Renal pelvis (tissue), 4 donors: ENCODE data around the gene MYL6B. TPM values are rescaled to one million over a fixed set of nuclear protein-coding genes. Genes with fewer than 3 reads are reported as not detected.
A peak's percentile ranks its signal among the peaks of the same experiment; 100 is the strongest.

Experiments
- DNase-seq: peaks from one replicate; pipeline ENCODE4 v3.0.0-alpha.2; 2013
- polyA plus RNA-seq, 3 donors: library from polyadenylated mRNA; unstranded; fragments of 120-200 nt; gene quantifications; one replicate each; pipeline ENCODE4 v1.2.1, GENCODE V29; 2013; ENCODE audit not compliant: insufficient read length in 3 of 3

MYL6B gene
- polyA plus RNA-seq, 3 donors = 158 to 186 (median 174) TPM

- no peak for DNase-seq
Observed at GRCh38 chr12:56162468-56163290, 10.3 kb downstream of the MYL6B start.

- no peak for DNase-seq
Observed at GRCh38 chr12:56163533-56164344, 11.4 kb downstream of the MYL6B start.

GRCh38 chr12:56164345-56164729 lies 11.9 kb downstream of the MYL6B start:
- DNase-seq = no peak

- DNase-seq = no peak
Observed at GRCh38 chr12:56165369-56165768, 13.0 kb downstream of the MYL6B start.

GRCh38 chr12:56169229-56169759 lies 16.9 kb downstream of the MYL6B start:
- no peak for DNase-seq

GRCh38 chr12:56172839-56173238 lies 20.5 kb downstream of the MYL6B start:
- no peak for DNase-seq

- DNase-seq = no peak
Observed at GRCh38 chr12:56178347-56178746, 26.0 kb downstream of the MYL6B start.

- DNase-seq = no peak
Observed at GRCh38 chr12:56186957-56187356, 34.6 kb downstream of the MYL6B start.

- peak; percentile 9 for DNase-seq
Observed at GRCh38 chr12:56188131-56188777, 35.9 kb downstream of the MYL6B start.

- DNase-seq = peak; percentile 8
Observed at GRCh38 chr12:56188778-56189098, 36.4 kb downstream of the MYL6B start.

- peak; percentile 84 for DNase-seq
Observed at GRCh38 chr12:56189099-56189917, 36.9 kb downstream of the MYL6B start, which contains the start of gene SMARCC2. Gene SMARCC2, minus strand, starts transcription at chr12:56189483. Its CDS starts 22 bp downstream, at chr12:56189461.

- peak; percentile 91 for DNase-seq
Observed at GRCh38 chr12:56189918-56190694, 37.7 kb downstream of the MYL6B start.

- no peak for DNase-seq
Observed at GRCh38 chr12:56190695-56191155, 38.3 kb downstream of the MYL6B start.

- DNase-seq = no peak
Observed at GRCh38 chr12:56192582-56192981, 40.2 kb downstream of the MYL6B start.

GRCh38 chr12:56193025-56193578 lies 40.7 kb downstream of the MYL6B start:
- peak; percentile 81 for DNase-seq

GRCh38 chr12:56196818-56197550 lies 44.6 kb downstream of the MYL6B start:
- peak; percentile 19 for DNase-seq

GRCh38 chr12:56197921-56198635 lies 45.7 kb downstream of the MYL6B start:
- DNase-seq = no peak

GRCh38 chr12:56198836-56199235 lies 46.4 kb downstream of the MYL6B start:
- no peak for DNase-seq

- no peak for DNase-seq
Observed at GRCh38 chr12:56202366-56202765, 50.0 kb downstream of the MYL6B start.
